HepG2 (cell line): ENCODE data around the gene MAS1L. TPM values are rescaled to one million over a fixed set of nuclear protein-coding genes. Genes with fewer than 3 reads are reported as not detected.

Experiments
- ATAC-seq: fragments of 200-7000 bp; cut with Tn5 transposase; 3 replicates; pipeline ENCODE4 v1.9.1; 2020; ENCODE audit warnings: mild to moderate bottlenecking, moderate library complexity
- BruUV-seq: library from RNA; stranded (reverse); fragments of 400-500 nt; replicated peaks from 2 replicates; lab custom pipeline; 2021; lab: Mats Ljungman, UMichigan
- CTCF ChIA-PET: fragments of 300-600 bp; formaldehyde crosslinking; extraction: SDS; loops from one replicate; lab custom pipeline; 2021; ENCODE audit warnings: low total read pairs, inconsistent platforms, low intra/inter-chr PET ratio; lab: Yijun Ruan, JAX
- POLR2A ChIA-PET: fragments of 350-600 bp; sonication (Branson Sonifier 250); formaldehyde crosslinking; loops from one replicate; lab custom pipeline; 2020; ENCODE audit warnings: antibody characterized with exemption, inconsistent platforms; lab: Yijun Ruan, JAX
- DNase-seq: peaks from one replicate; pipeline ENCODE4 v3.0.0-alpha.2; 2015; ENCODE audit warnings: low spot score
- FAIRE-seq: peaks from 3 replicates; lab custom pipeline; 2011; peaks lifted over from hg19 to GRCh38; lab: Jason Lieb, UNC
- H2AFZ ChIP-seq: one replicate; pipeline ENCODE4 v1.6.1; 2011; ENCODE audit warnings: low read length, inconsistent platforms
- H3K27ac ChIP-seq: fragments of 300-600 bp; 3 replicates; pipeline ENCODE4 v1.8.0; 2011; ENCODE audit warnings: mixed run types, mild to moderate bottlenecking, mixed read lengths, low read length, inconsistent platforms; ENCODE audit not compliant: insufficient read depth; ENCODE audit errors: extremely low read length
- H3K27me3 ChIP-seq, 2 experiments: fragments of 200-600 bp in 1 of 2; 2 replicates in 1 of 2; 3 replicates in 1 of 2; pipeline versions ENCODE4 v1.6.0 to v1.8.0; 2011; ENCODE audit warnings: low read length in 2 of 2, mild to moderate bottlenecking in 2 of 2, moderate library complexity in 2 of 2, inconsistent platforms in 1 of 2; ENCODE audit not compliant: insufficient read depth in 2 of 2, control insufficient read depth in 1 of 2
- H3K36me3 ChIP-seq, 2 experiments: fragments of 200-600 bp in 1 of 2; replicated peaks in 1 of 2; 2 replicates in 1 of 2; 3 replicates in 1 of 2; pipeline versions ENCODE4 v1.5.1 to v1.8.0; 2011; ENCODE audit warnings: low read length in 2 of 2, inconsistent platforms in 1 of 2; ENCODE audit not compliant: insufficient read depth in 2 of 2, control insufficient read depth in 1 of 2
- H3K4me1 ChIP-seq: 2 replicates; pipeline ENCODE4 v1.5.1; 2012; ENCODE audit warnings: low read length, inconsistent platforms; ENCODE audit not compliant: insufficient read depth
- H3K4me2 ChIP-seq: 2 replicates; pipeline ENCODE4 v1.6.0; 2011; ENCODE audit warnings: low read depth, low read length, inconsistent platforms
- H3K4me3 ChIP-seq, 3 experiments: fragments of 200-600 bp in 1 of 3; sonication (generic), shearing (Covaris generic) in 1 of 3; replicated peaks in 1 of 3; 2 replicates each; pipeline ENCODE4 v1.5.1; 2011 to 2016; ENCODE audit warnings: low read length in 3 of 3, inconsistent platforms in 2 of 3, low read depth in 2 of 3, mild to moderate bottlenecking in 2 of 3, control low read depth in 1 of 3, mixed read lengths in 1 of 3; ENCODE audit not compliant: insufficient read depth in 1 of 3
- H3K79me2 ChIP-seq: one replicate; pipeline ENCODE4 v1.6.1; 2011; ENCODE audit warnings: low read length, inconsistent platforms; ENCODE audit not compliant: insufficient read depth
- H3K9ac ChIP-seq: 2 replicates; pipeline ENCODE4 v1.6.0; 2011; ENCODE audit warnings: mild to moderate bottlenecking, low read depth, low read length, inconsistent platforms; ENCODE audit not compliant: insufficient read depth
- H3K9me3 ChIP-seq: 2 replicates; pipeline ENCODE4 v1.5.1; 2012; ENCODE audit warnings: mild to moderate bottlenecking, low read length
- H4K20me1 ChIP-seq: 2 replicates; pipeline ENCODE4 v1.6.0; 2011; ENCODE audit warnings: inconsistent platforms, mild to moderate bottlenecking, low read length, moderate library complexity; ENCODE audit not compliant: insufficient read depth
- CCAR2 ChIP-seq: fragments of 200-400 bp; formaldehyde crosslinking; optimal IDR thresholded peaks from 2 replicates; pipeline ENCODE3; 2018; ENCODE audit warnings: low read depth, mild to moderate bottlenecking, low read length, moderate library complexity
- HHEX ChIP-seq: IDR thresholded peaks from 2 replicates; pipeline ENCODE4 v1.6.1; 2016; ENCODE audit warnings: control low read depth
- MATR3 ChIP-seq: sonication (generic); formaldehyde crosslinking; IDR thresholded peaks from 2 replicates; pipeline ENCODE4 v1.4.0; 2020; ENCODE audit warnings: missing genetic modification reagents
- MZF1 ChIP-seq: sonication (generic); formaldehyde crosslinking; IDR thresholded peaks from 2 replicates; pipeline ENCODE4 v1.8.1; 2023; ENCODE audit warnings: mild to moderate bottlenecking, missing genetic modification reagents, borderline replicate concordance
- NR3C1 ChIP-seq: sonication (generic); formaldehyde crosslinking; IDR thresholded peaks from 2 replicates; pipeline ENCODE4 v1.4.0; 2020; ENCODE audit warnings: missing genetic modification reagents
- SP4 ChIP-seq: sonication (generic); formaldehyde crosslinking; IDR thresholded peaks from 2 replicates; pipeline ENCODE4 v1.8.1; 2023; ENCODE audit warnings: mild to moderate bottlenecking, missing genetic modification reagents
- ZNF280D ChIP-seq: sonication (generic); formaldehyde crosslinking; IDR thresholded peaks from 2 replicates; pipeline ENCODE4 v1.5.1; 2020; ENCODE audit warnings: mild to moderate bottlenecking, missing genetic modification reagents
- ZNF501 ChIP-seq: sonication (generic); formaldehyde crosslinking; IDR thresholded peaks from 2 replicates; pipeline ENCODE4 v1.5.1; 2020; ENCODE audit warnings: mild to moderate bottlenecking, moderate library complexity, missing genetic modification reagents
- ZNF615 ChIP-seq: sonication (generic); formaldehyde crosslinking; IDR thresholded peaks from 2 replicates; pipeline ENCODE4 v1.5.0; 2020; ENCODE audit warnings: mild to moderate bottlenecking, missing genetic modification reagents, borderline replicate concordance
- ZNF670 ChIP-seq: sonication (generic); formaldehyde crosslinking; IDR thresholded peaks from 2 replicates; pipeline ENCODE4 v1.8.0; 2022; ENCODE audit warnings: mild to moderate bottlenecking, missing genetic modification reagents, borderline replicate concordance
- ZSCAN29 ChIP-seq: sonication (generic); formaldehyde crosslinking; conservative IDR thresholded peaks from 2 replicates; pipeline ENCODE4 v1.4.0; 2020; ENCODE audit warnings: mild to moderate bottlenecking, missing genetic modification reagents
- WGBS: methylation state at CpG from one replicate; pipeline ENCODE4 v1.1.6; 2017; ENCODE audit warnings: low lambda C conversion rate; 5-methylcytosine and 5-hydroxymethylcytosine counted together
- in situ Hi-C: cut with HindIII; loops from 2 replicates; pipeline ENCODE4 v1.10.0; 2017; ENCODE audit warnings: low pct_unique_long_range_greater_than_20kb; ENCODE audit not compliant: extremely low pct_ligation_motif_present
- intact Hi-C: fragments of 100-400 bp; cut with micrococcal nuclease; formaldehyde crosslinking; loops from one replicate; pipeline ENCODE4 v1.10.0; 2022; ENCODE audit not compliant: unreplicated experiment
- polyA plus RNA-seq, 8 experiments: library from polyadenylated mRNA; depleted of rRNA in 3 of 8; stranded (reverse) in 7 of 8; unstranded in 1 of 8; fragments of >200 nt; fragmentation: Illumina TruSeq in 4 of 8; extraction: Trizol in 4 of 8; gene quantifications; 2 replicates each; pipeline versions ENCODE4 v1.2.1 to v1.2.3, GENCODE V29; 2011 to 2016; ENCODE audit warnings: low read depth in 4 of 8, missing spikeins in 1 of 8, mixed read lengths in 1 of 8; ENCODE audit not compliant: insufficient read depth in 1 of 8
- total RNA-seq, 5 experiments: library from RNA; depleted of rRNA; stranded (reverse); fragments of >200 nt; fragmentation: Illumina TruSeq; extraction: Trizol; gene quantifications; 2 replicates each; pipeline ENCODE4 v1.2.3, GENCODE V29; 2016; ENCODE audit warnings: low read depth in 1 of 5

The MAS1L gene
- total and polyA plus RNA-seq, 2 of the 13 experiments (the other 11 are each of a cell fraction or from before 2014, with no cell fraction given), result not detected

DNA sequence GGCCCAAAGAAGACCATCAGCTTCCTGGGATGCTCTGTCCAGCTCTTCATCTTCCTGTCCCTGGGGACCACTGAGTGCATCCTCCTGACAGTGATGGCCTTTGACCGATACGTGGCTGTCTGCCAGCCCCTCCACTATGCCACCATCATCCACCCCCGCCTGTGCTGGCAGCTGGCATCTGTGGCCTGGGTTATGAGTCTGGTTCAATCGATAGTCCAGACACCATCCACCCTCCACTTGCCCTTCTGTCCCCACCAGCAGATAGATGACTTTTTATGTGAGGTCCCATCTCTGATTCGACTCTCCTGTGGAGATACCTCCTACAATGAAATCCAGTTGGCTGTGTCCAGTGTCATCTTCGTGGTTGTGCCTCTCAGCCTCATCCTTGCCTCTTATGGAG lies 25.7 kb downstream of the MAS1L start:
- ChIA-PET POLR2A (no interaction called here), CTCF (no interaction called here)
- DNase-seq (no peak), FAIRE-seq (no peak), ATAC-seq (no peak)
- Histone ChIP-seq H3K4me3 (no peak overlapping the region), H3K36me3 (no peaks in the 10 kb centered on the region), H2AFZ (no peak overlapping the region), H4K20me1 (no peaks in the 10 kb centered on the region), H3K9ac (no peak overlapping the region), H3K4me1 (no peaks in the 10 kb centered on the region), H3K79me2 (no peaks in the 10 kb centered on the region), H3K4me2 (no peak overlapping the region), H3K9me3 (no peaks in the 10 kb centered on the region), H3K27ac (no peak overlapping the region), H3K27me3 (peaks cover 0 to 15% of the 10 kb centered on the region in 2 experiments; a peak in 2 of 5 replicates)
- TF ChIP-seq ZNF501 (CRISPR knock-in tag), result no peak
- no peak for TF ChIP-seq MZF1 (CRISPR knock-in tag)
- TF ChIP-seq NR3C1, result no peak
- TF ChIP-seq HHEX (CRISPR knock-in tag), result no peak
- no peak for TF ChIP-seq CCAR2
- no peak for TF ChIP-seq ZNF670 (CRISPR knock-in tag)
- no peak for TF ChIP-seq ZNF615 (CRISPR knock-in tag)
- TF ChIP-seq SP4 (CRISPR knock-in tag), result no peak
- TF ChIP-seq MATR3 (CRISPR knock-in tag), result no peak
- TF ChIP-seq ZNF280D (CRISPR knock-in tag), result no peak
- TF ChIP-seq ZSCAN29, result no peak
- 1% methylated on average over 6 of the region's 6 CpGs for WGBS
- BruUV-seq, result no TSS peak
- intact Hi-C loops (no loop called here), in situ Hi-C loops (no loop called here)
